Measurements from ENCODE around the gene TCEAL7. TPM values are rescaled to one million over a fixed set of nuclear protein-coding genes. Genes with fewer than 3 reads are reported as not detected.

The TCEAL7 gene
- total and polyA plus RNA-seq, 2 of the 4 experiments (the other 2 are of a cell fraction), result 6.5 to 15.4 TPM

GRCh38 chrX:103310555-103311398 lies 19.3 kb upstream of the TCEAL7 start, which contains the start of gene BEX2:
BEX2 (minus strand) TSS chrX:103310990; CDS start chrX:103309976, 1,014 bp downstream.
- Histone ChIP-seq H3K4ac (ENCODE audit: low read depth, low read length) (no peak within 1 kb of the TSS), H3K79me1 (ENCODE audit: low read depth in 1 of 2, low read length in 2 of 2) (no peaks in the 10 kb centered on the region), H3K9me1 (ENCODE audit: insufficient read depth, low read length) (no peaks in the 10 kb centered on the region), H2BK120ac (ENCODE audit: low read depth, low read length) (no peak within 1 kb of the TSS), H3K14ac (replicated peaks; ENCODE audit: low read depth, low read length) (no peak within 1 kb of the TSS), H2AK5ac (ENCODE audit: low read depth, low read length) (no peak within 1 kb of the TSS), H3K4me2 (ENCODE audit: low read depth, low read length) (peak within 1 kb of the TSS; percentile 77), H3K27me3 (ENCODE audit: control insufficient read depth, insufficient read depth, low read length) (peaks cover 15% of the 10 kb centered on the region), H2BK15ac (ENCODE audit: low read depth, low read length) (no peak within 1 kb of the TSS), H4K20me1 (ENCODE audit: insufficient read depth, low read length) (no peaks in the 10 kb centered on the region), H3K9me3 (ENCODE audit: control insufficient read depth, insufficient read depth, low read length) (peaks cover 2% of the 10 kb centered on the region; the same call in 1 of the 2 replicates), H2AK9ac (replicated peaks; ENCODE audit: low read depth, low read length, poor library complexity) (no peak within 1 kb of the TSS), H4K91ac (ENCODE audit: insufficient read depth, low read depth, low read length) (no peak within 1 kb of the TSS), H3K36me3 (ENCODE audit: control insufficient read depth, insufficient read depth, low read length) (no peaks in the 10 kb centered on the region), H2AFZ (replicated peaks; ENCODE audit: low read length, poor library complexity) (peak within 1 kb of the TSS; percentile 63), H3K9ac (ENCODE audit: low read depth, low read length) (no peak within 1 kb of the TSS), H3K23ac (ENCODE audit: low read depth, low read length) (no peak within 1 kb of the TSS), H2BK5ac (ENCODE audit: low read depth, low read length, poor library complexity, severe bottlenecking) (no peak within 1 kb of the TSS), H4K8ac (ENCODE audit: low read depth in 2 of 2, low read length in 2 of 2) (no peak within 1 kb of the TSS), H3K56ac (ENCODE audit: extremely low read depth, insufficient read depth, low read length) (no peak within 1 kb of the TSS), H3K4me3 (ENCODE audit: insufficient read depth, low read depth, low read length) (peak within 1 kb of the TSS; percentile 28; the same call in 1 of the 2 replicates), H2BK20ac (ENCODE audit: low read depth, low read length) (no peak within 1 kb of the TSS), H3K18ac (ENCODE audit: low read depth, low read length) (no peak within 1 kb of the TSS), H4K5ac (ENCODE audit: low read depth, low read length) (no peak within 1 kb of the TSS), H3K4me1 (ENCODE audit: control insufficient read depth, insufficient read depth, low read length) (no peaks in the 10 kb centered on the region), H3K27ac (ENCODE audit: insufficient read depth, low read length) (no peak within 1 kb of the TSS)
- ChIA-PET POLR2A (ENCODE audit: unreplicated experiment) (no interaction called here), CTCF (no interaction called here)
- no peak for DNase-seq
- BruUV-seq (replicated peaks), result no TSS peak
- WGBS, 2 experiments (ENCODE audit: extremely low coverage in 2 of 2, insufficient read length in 1 of 2), result 37% methylated on average over 20 of the region's 52 CpGs; no CpG with 5 or more reads in 1 of the 2 experiments
- in situ Hi-C loops (cut with MboI; ENCODE audit: low sequenced_read_pairs), result no loop called here
- intact Hi-C loops (cut with micrococcal nuclease), result no loop called here
- ATAC-seq (ENCODE audit: low read depth), result no peak
- dilution Hi-C loops (cut with HindIII; ENCODE audit: low sequenced_read_pairs, unreplicated experiment), result no loop called here
- TF ChIP-seq MAFK (IDR thresholded peaks at IDR 0.05; ENCODE audit: low read depth, low read length) (no peak), CTCF (conservative IDR thresholded peaks at IDR 0.05; ENCODE audit: low read depth, low read length) (no peak), RAD21 (IDR thresholded peaks at IDR 0.05; ENCODE audit: low read length) (no peak), USF2 (IDR thresholded peaks at IDR 0.05; ENCODE audit: low read depth, low read length) (peak; percentile 69), POLR2A (IDR thresholded peaks at IDR 0.05; ENCODE audit: low read depth, low read length) (no peak), CEBPB (IDR thresholded peaks at IDR 0.05; ENCODE audit: low read depth, low read length) (no peak)

All from IMR-90 (cell line).